CD4-positive, CD25-positive, alpha-beta regulatory T cell (primary cell): ENCODE data around the gene PRR33. TPM values are rescaled to one million over a fixed set of nuclear protein-coding genes. Genes with fewer than 3 reads are reported as not detected.
"Not testable (repeated sequence)": the region's sequence is repeated elsewhere in the genome, so short reads cannot be mapped to it uniquely, and the experiment has no call there.

Source experiments
- ATAC-seq, 2 donors: fragments of 150-1000 bp; cut with Tn5 transposase; one replicate each; pipeline ENCODE4 v1.10.0; 2021; ENCODE audit warnings: low read depth in 2 of 2, moderate number of reproducible peaks in 2 of 2, moderate library complexity in 1 of 2
- DNase-seq, 3 donors: peaks; one replicate each; pipeline versions ENCODE4 v3.0.0 to v3.0.0-alpha.2; 2012 to 2022; ENCODE audit warnings: mixed read lengths in 1 of 3
- H3K27ac ChIP-seq: one replicate; pipeline ENCODE4 v1.7.0; 2013; ENCODE audit warnings: mild to moderate bottlenecking, low read length; ENCODE audit not compliant: insufficient read depth, poor library complexity, severe bottlenecking
- H3K27me3 ChIP-seq: one replicate; pipeline ENCODE4 v1.7.0; 2013; ENCODE audit warnings: low read length; ENCODE audit not compliant: control insufficient read depth, insufficient read depth
- H3K36me3 ChIP-seq: one replicate; pipeline ENCODE4 v1.7.0; 2013; ENCODE audit warnings: mild to moderate bottlenecking, low read length, moderate library complexity; ENCODE audit not compliant: control insufficient read depth, insufficient read depth
- H3K4me1 ChIP-seq: 2 replicates; pipeline ENCODE4 v1.7.0; 2013; ENCODE audit warnings: mild to moderate bottlenecking, low read length; ENCODE audit not compliant: insufficient read depth, control insufficient read depth, poor library complexity, severe bottlenecking
- H3K4me3 ChIP-seq: one replicate; pipeline ENCODE4 v1.7.0; 2013; ENCODE audit warnings: low read depth, mild to moderate bottlenecking, low read length, moderate library complexity
- H3K9me3 ChIP-seq, 2 experiments: 1 replicate in 1 of 2; 2 replicates in 1 of 2; pipeline ENCODE4 v1.7.0; 2013; ENCODE audit warnings: low read length in 2 of 2, mild to moderate bottlenecking in 1 of 2, moderate library complexity in 1 of 2; ENCODE audit not compliant: control insufficient read depth in 2 of 2
- H3K27ac Mint-ChIP-seq, 3 donors: one replicate each; pipeline ENCODE4 v1.8.0; 2020 to 2022; ENCODE audit warnings: mild to moderate bottlenecking in 3 of 3, mixed read lengths in 3 of 3, moderate library complexity in 2 of 3
- H3K27me3 Mint-ChIP-seq: one replicate; pipeline ENCODE4 v1.8.0; 2022; ENCODE audit warnings: mild to moderate bottlenecking, mixed read lengths
- H3K36me3 Mint-ChIP-seq: one replicate; pipeline ENCODE4 v1.8.0; 2020; ENCODE audit warnings: mixed read lengths
- H3K4me1 Mint-ChIP-seq, 4 donors: one replicate each; pipeline ENCODE4 v1.8.0; 2020 to 2022; ENCODE audit warnings: mixed read lengths in 4 of 4, mild to moderate bottlenecking in 1 of 4
- H3K4me3 Mint-ChIP-seq, 4 donors: one replicate each; pipeline ENCODE4 v1.8.0; 2020 to 2022; ENCODE audit warnings: mild to moderate bottlenecking in 4 of 4, mixed read lengths in 4 of 4, moderate library complexity in 3 of 4
- H3K9me3 Mint-ChIP-seq, 7 donors: one replicate each; pipeline ENCODE4 v1.8.0; 2020 to 2022; ENCODE audit warnings: mixed read lengths in 7 of 7, mild to moderate bottlenecking in 3 of 7, moderate library complexity in 2 of 7
- polyA plus RNA-seq, 4 donors: library from polyadenylated mRNA; unstranded; fragments of 300-500 nt; fragmentation: Illumina TruSeq; gene quantifications; one replicate each; pipeline ENCODE4 v1.2.3, GENCODE V29; 2021
- total RNA-seq: library from RNA; stranded (reverse); gene quantifications from one replicate; pipeline ENCODE4 v1.2.3, GENCODE V29; 2022

PRR33 gene
- total RNA-seq (not detected), polyA plus RNA-seq (under 1 TPM in 3 of 4 donors, not detected in 1; 0.06 to 0.09 (median 0.08) TPM)

DNA sequence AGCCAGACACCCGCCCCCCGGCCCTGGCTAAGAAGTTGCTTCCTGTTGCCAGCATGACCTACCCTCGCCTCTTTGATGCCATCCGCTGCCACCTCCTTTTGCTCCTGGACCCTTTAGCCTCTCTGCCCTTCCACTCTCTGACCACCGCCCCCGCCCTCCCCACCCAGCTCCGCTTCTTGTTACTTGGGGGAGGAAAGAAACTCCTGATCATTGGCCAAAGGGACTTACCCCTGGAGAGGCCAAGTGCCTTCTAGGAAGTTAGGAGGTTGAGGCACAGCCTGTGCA, at the start of gene PRR33:
Gene PRR33 (minus strand): TSS at position 65 of the 285 bp plus-strand sequence. CDS start 1,311 bp downstream, outside the sequence.
- peaks cover 0 to 47% (median 15%) of the 10 kb centered on the region in 4 donors for H3K4me1 Mint-ChIP-seq
- Histone ChIP-seq H3K9me3 (no peaks in the 10 kb centered on the region), H3K27ac (no peak within 1 kb of the TSS), H3K4me3 (no peak within 1 kb of the TSS), H3K36me3 (peaks cover 11% of the 10 kb centered on the region), H3K4me1 (peaks cover 37% of the 10 kb centered on the region), H3K27me3 (no peaks in the 10 kb centered on the region)
- H3K27me3 Mint-ChIP-seq: peaks cover 8% of the 10 kb centered on the region
- ATAC-seq (no peak), DNase-seq (no peak)
- peak within 1 kb of the TSS in 2 of 3 donors; percentile 78 to 92 for H3K27ac Mint-ChIP-seq
- H3K9me3 Mint-ChIP-seq: no peaks in the 10 kb centered on the region
- H3K36me3 Mint-ChIP-seq: peaks cover 3% of the 10 kb centered on the region
- H3K4me3 Mint-ChIP-seq: peak within 1 kb of the TSS in 1 of 4 donors; percentile 35

DNA sequence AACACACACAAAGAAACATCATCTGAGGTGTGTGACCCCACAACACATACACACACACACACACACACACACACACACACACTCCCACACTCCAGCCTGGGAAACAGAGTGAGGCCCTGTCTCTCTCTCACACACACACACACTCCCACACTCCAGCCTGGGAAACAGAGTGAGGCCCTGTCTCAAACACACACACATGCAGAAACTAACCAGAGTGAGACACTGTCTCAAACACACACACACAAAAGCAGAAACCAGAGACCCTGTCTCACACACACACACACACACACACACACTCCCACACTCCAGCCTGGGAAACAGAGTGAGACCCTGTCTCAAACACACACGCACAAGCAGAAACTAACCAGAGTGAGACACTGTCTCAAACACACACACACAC, 48.1 kb upstream of the PRR33 start:
- not testable (repeated sequence) for ATAC-seq, H3K9me3 Mint-ChIP-seq, H3K4me1 ChIP-seq, H3K27ac ChIP-seq, H3K27me3 ChIP-seq, H3K36me3 ChIP-seq, H3K4me3 ChIP-seq, H3K27me3 Mint-ChIP-seq, H3K36me3 Mint-ChIP-seq, DNase-seq, H3K9me3 ChIP-seq, H3K4me3 Mint-ChIP-seq
- Mint-ChIP-seq H3K4me1 (peaks cover 0 to 10% (median 1%) of the 10 kb centered on the region in 4 donors), H3K27ac (peak overlapping the region in 2 of 3 donors; percentile 5 to 82)

DNA sequence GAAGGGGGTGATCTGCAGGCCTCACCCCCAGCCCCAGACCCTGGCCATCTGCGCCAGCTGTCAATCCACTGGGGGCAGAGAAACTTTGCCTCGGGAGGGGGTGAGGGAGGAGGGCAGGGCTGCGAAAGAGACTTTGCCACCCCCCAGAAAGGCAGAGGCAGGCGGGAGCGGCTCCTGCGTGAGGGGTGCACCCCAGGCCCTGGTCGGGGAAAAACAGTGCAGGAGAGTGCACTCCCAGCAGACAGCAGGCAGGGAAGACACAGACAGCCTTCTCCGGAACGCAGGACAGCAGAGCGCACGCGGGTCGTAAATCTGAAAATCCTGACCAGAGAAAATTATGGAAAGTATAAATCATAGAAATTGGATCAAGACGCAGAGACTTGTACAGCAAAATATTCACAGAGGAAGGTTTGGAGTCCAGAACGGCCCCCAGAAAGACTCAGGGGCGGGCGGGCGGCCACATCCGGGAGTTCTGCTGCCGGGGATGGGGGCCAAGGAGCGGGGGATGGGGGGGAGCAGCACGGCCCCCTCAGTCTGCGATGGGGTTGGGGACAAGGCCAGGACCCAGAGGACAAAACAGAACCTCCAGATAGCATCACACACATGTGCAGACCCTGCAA, 47.4 kb upstream of the PRR33 start:
- H3K27ac ChIP-seq: no peak overlapping the region
- ATAC-seq: peak in 1 of 2 donors; percentile 22
- no peaks in the 10 kb centered on the region for H3K36me3 Mint-ChIP-seq
- H3K27ac Mint-ChIP-seq: no peak overlapping the region
- no peaks in the 10 kb centered on the region for H3K4me1 ChIP-seq
- H3K27me3 Mint-ChIP-seq: peaks cover 3% of the 10 kb centered on the region
- peak in 2 of 3 donors; percentile 14 to 30 for DNase-seq
- peaks cover 0 to 9% (median 1%) of the 10 kb centered on the region in 4 donors for H3K4me1 Mint-ChIP-seq
- peak overlapping the region in 1 of 4 donors; percentile 57 for H3K4me3 Mint-ChIP-seq
- H3K27me3 ChIP-seq: no peaks in the 10 kb centered on the region
- H3K36me3 ChIP-seq: no peaks in the 10 kb centered on the region
- no peaks in the 10 kb centered on the region for H3K9me3 ChIP-seq
- no peak overlapping the region for H3K4me3 ChIP-seq
- H3K9me3 Mint-ChIP-seq: no peaks in the 10 kb centered on the region

DNA sequence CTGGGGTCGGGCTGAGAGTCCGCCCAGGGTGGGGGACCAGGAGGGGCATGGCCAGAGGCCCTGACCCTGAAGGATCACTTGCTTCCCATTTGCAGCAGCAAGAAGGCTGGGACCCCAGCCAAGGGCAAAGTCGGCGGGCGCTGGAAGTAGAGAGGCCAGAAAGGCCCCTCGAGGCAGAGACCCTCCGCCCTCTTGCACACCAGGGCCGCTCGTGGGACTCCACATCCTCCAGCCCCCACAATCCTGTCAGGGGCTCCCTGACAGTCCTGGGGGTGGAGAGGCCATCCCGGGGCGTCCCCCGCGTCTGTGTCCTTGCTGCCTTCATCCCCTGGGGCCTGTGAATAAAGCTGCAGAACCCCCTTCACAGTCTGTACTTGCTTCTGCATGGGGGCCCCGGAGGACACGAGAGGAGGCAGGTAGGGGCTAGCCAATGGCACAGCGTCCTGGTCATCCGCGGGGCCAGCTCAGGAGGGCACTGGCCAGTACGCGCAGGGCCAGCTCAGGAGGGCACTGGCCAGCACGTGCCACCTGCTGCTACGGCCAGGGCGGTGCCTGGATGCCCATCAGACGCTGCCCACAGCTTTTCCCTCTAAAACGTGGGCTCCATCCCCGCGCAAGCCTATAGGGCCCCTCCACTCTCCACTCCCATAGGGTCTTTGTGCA, 46.8 kb upstream of the PRR33 start:
- no peaks in the 10 kb centered on the region for H3K9me3 Mint-ChIP-seq
- no peak overlapping the region for H3K4me3 ChIP-seq
- no peaks in the 10 kb centered on the region for H3K9me3 ChIP-seq
- H3K27ac Mint-ChIP-seq: no peak overlapping the region
- peaks cover 8% of the 10 kb centered on the region for H3K27me3 Mint-ChIP-seq
- H3K4me1 Mint-ChIP-seq: peaks cover 0 to 8% (median 1%) of the 10 kb centered on the region in 4 donors
- peaks cover 3% of the 10 kb centered on the region for H3K36me3 Mint-ChIP-seq
- H3K27me3 ChIP-seq: no peaks in the 10 kb centered on the region
- ATAC-seq: no peak
- H3K36me3 ChIP-seq: no peaks in the 10 kb centered on the region
- DNase-seq: no peak
- no peak overlapping the region for H3K4me3 Mint-ChIP-seq
- H3K4me1 ChIP-seq: no peaks in the 10 kb centered on the region
- no peak overlapping the region for H3K27ac ChIP-seq

DNA sequence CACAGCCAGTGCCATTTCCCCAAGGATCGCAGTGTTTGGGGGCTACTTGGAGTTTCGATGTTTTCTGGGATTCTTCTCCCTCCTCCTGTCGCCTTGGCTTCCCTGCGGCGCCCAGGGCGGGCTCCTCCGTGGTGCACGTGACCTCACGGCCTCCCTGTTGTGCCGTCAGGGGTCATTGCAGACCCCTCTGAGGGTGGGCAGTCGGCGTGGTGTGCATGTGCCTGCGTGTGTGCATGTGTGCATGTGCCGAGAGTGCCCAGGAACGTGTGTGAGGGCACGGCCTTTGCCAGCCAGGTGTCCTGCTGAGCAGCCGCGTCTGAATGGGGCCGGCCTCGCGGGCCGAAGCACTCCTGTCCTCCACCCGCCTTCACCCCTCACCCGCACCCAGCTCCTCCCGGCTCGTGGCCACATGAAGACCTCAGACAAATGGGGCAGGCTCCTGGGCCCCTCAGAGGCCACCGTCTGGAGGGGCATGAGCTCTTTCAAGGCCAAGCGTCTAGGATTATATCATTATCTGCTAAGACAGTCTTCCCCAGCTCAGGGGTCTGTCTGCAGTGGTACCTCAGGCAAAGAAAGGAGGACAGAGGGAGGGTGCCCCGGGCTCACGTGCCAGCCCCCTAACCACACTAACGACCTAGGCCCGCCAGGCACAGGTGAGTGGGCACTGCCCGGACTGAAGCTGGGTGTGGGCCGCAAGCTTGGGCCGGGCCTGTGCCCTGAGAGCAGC, 46.1 kb upstream of the PRR33 start:
- H3K27me3 Mint-ChIP-seq: peaks cover 13% of the 10 kb centered on the region
- no peak overlapping the region for H3K4me3 Mint-ChIP-seq
- Histone ChIP-seq H3K36me3 (no peaks in the 10 kb centered on the region), H3K9me3 (no peaks in the 10 kb centered on the region), H3K27ac (no peak overlapping the region), H3K4me3 (no peak overlapping the region), H3K27me3 (no peaks in the 10 kb centered on the region), H3K4me1 (no peaks in the 10 kb centered on the region)
- H3K27ac Mint-ChIP-seq: no peak overlapping the region
- no peaks in the 10 kb centered on the region for H3K9me3 Mint-ChIP-seq
- peaks cover 8% of the 10 kb centered on the region for H3K36me3 Mint-ChIP-seq
- no peak for ATAC-seq
- H3K4me1 Mint-ChIP-seq: peaks cover 0 to 8% (median 1%) of the 10 kb centered on the region in 4 donors
- peak in 1 of 3 donors; percentile 0 for DNase-seq

DNA sequence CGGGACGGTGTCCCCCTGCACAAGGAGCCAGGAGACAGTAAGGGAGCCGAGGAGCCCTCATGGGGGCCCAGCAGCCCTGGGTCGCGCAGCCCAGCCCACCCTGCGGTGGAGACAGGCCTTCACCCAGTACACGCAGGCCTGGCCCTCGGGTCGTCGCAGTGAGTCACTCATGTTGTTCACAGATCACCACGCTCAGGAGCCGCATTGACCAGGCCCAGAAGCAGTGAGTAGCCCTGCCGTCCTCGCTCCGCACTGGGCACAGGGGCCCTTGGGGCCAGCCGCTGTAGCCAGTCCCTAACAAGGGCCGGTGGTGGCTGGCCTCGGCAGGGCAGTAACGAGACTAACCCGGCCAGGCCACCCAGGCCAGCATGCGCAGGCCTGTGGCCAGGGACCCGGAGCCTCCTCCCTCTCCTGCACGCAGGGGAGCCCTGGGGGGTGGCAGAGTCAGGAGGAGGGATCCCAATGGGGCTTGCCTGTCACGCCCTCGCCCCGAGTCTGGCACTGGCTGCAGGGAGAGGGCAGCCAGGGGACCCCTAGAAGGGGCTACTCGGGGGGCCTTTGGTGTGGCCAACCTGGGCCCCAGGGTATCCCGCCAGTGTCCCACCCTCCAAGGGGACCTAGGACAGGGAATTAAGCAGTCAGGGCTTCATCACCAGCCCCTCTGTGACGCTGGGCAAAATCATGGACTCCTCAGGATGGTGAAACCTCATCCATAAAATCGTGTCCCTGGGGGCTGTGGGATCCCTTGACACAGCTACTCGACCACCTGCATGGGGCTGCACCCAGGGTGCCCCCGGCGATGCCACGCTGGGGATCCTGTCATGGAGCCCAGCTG, 45.3 kb upstream of the PRR33 start:
- H3K27ac Mint-ChIP-seq: no peak overlapping the region
- no peak overlapping the region for H3K4me3 Mint-ChIP-seq
- peaks cover 13% of the 10 kb centered on the region for H3K27me3 Mint-ChIP-seq
- Histone ChIP-seq H3K9me3 (no peaks in the 10 kb centered on the region), H3K27ac (no peak overlapping the region), H3K36me3 (no peaks in the 10 kb centered on the region), H3K4me3 (no peak overlapping the region), H3K4me1 (no peaks in the 10 kb centered on the region), H3K27me3 (no peaks in the 10 kb centered on the region)
- no peak for ATAC-seq
- H3K4me1 Mint-ChIP-seq: peaks cover 0 to 8% (median 1%) of the 10 kb centered on the region in 4 donors
- peak in 2 of 3 donors; percentile 0 for DNase-seq
- peaks cover 8% of the 10 kb centered on the region for H3K36me3 Mint-ChIP-seq
- H3K9me3 Mint-ChIP-seq: no peaks in the 10 kb centered on the region

DNA sequence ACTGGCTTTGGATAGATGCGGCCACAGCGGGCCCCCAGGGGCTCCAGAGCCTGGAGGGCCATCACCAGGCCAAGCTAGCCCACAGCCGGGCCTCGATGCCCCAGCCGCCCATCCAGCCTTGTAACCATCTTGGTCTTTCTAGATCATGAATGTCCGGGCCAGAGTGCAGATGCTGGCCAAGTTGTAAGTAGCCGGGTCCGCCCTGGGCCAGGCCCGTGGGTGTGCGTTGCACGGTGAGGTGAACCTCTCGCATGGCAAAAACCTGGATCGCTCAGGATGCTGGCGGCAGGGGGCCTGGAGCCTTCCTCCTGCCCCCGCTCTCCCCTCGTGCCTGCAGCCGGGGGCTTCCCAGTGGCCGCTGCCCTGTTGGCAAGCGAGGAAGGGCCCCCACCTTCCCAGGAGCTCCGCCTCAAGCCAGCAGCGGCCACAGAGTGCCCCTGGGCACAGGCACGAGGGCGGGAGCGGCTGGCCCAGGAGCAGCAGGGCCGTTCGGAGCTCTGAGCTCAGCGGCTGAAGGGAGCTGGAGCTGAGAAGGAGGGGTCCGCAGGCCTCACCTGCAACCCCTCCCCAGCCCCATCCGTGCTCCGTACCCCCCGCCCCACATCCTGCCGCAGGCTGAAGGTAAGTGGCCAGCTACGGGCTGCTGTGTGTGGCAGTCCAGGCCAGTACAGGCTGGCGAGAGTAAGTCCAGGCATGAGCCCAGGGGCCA, 44.5 kb upstream of the PRR33 start:
- peaks cover 0 to 8% (median 1%) of the 10 kb centered on the region in 4 donors for H3K4me1 Mint-ChIP-seq
- no peaks in the 10 kb centered on the region for H3K4me1 ChIP-seq
- DNase-seq: no peak
- no peaks in the 10 kb centered on the region for H3K36me3 ChIP-seq
- H3K27ac ChIP-seq: no peak overlapping the region
- no peak overlapping the region for H3K27ac Mint-ChIP-seq
- H3K9me3 Mint-ChIP-seq: no peaks in the 10 kb centered on the region
- no peak for ATAC-seq
- H3K4me3 ChIP-seq: no peak overlapping the region
- peaks cover 13% of the 10 kb centered on the region for H3K27me3 Mint-ChIP-seq
- no peaks in the 10 kb centered on the region for H3K27me3 ChIP-seq
- H3K4me3 Mint-ChIP-seq: no peak overlapping the region
- H3K36me3 Mint-ChIP-seq: peaks cover 8% of the 10 kb centered on the region
- H3K9me3 ChIP-seq: no peaks in the 10 kb centered on the region
